NCI-H2196 treated with DMSO at 0.1 percent for 48 hours (cell line): Measurements from ENCODE around the gene TRAF6.
"Not testable (repeated sequence)": the region's sequence is repeated elsewhere in the genome, so short reads cannot be mapped to it uniquely, and the experiment has no call there.

Experiments used
- DNase-seq: peaks from one replicate; lab custom pipeline; 2025; ENCODE audit not compliant: unreplicated experiment; lab: John Stamatoyannopoulos, UW

The TRAF6 gene

DNA sequence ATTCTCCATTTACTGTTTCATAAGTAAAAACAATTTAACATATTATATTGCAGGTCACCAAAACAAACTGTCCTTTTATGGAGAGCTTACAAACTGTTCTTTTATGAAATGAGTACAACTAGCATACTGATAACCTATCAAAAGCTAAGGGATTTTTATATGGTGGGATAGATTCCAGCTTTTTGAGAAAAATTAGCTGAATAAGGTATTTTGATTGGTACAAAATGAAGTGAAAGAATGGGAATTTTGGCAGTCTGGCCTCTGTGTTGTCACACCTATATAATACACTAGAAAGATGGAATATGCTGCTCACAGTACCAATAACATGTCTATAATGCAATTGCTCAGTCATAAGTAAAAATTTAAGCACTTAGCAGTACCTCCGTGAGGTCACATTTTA lies 11.4 kb downstream of the TRAF6 start:
- DNase-seq: no peak

GRCh38 chr11:36493332-36493731 lies 16.7 kb downstream of the TRAF6 start:
- no peak for DNase-seq

- DNase-seq: peak; percentile 51
These were observed 17.3 kb downstream of the TRAF6 start for GRCh38 chr11:36492724-36493304.

- no peak for DNase-seq
These were observed 19.9 kb downstream of the TRAF6 start for GRCh38 chr11:36490026-36490806.

GRCh38 chr11:36488096-36488495 lies 22.0 kb downstream of the TRAF6 start:
- no peak for DNase-seq

DNA sequence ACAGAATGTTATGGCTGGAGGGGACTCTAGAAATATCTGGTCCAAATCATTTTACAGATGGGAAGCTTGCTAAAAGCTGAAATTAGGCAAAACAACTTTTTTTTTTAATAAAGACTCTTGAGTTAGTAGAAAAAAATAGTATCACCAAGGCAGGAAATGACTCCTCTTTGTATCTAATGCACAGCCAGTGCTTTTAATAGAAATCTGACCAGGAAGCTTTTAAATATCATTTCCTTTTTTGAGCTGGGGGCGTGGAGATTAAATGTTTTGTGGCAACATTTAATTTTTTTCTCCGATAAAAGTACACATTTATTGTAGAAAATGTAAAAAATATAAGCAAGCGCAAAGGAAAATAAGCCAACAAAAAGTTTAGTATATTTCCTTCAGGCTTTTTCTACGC lies 22.5 kb downstream of the TRAF6 start:
- no peak for DNase-seq

- no peak for DNase-seq
These were observed 24.6 kb downstream of the TRAF6 start for GRCh38 chr11:36485298-36486002.

DNA sequence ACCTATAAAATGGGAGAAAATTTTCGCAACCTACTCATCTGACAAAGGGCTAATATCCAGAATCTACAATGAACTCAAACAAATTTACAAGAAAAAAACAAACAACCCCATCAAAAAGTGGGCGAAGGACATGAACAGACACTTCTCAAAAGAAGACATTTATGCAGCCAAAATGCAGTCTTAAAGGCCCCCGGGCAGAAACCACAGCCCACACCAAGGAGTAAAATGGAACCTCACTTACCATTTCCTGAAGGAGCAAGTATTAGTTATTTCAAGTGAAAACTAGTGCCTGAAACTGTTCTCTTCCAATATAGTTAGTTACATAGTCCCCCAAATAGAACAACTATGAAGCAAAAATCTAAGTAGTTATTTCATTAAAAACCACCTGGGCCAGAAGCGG lies 27.0 kb downstream of the TRAF6 start:
- not testable (repeated sequence) for DNase-seq

DNA sequence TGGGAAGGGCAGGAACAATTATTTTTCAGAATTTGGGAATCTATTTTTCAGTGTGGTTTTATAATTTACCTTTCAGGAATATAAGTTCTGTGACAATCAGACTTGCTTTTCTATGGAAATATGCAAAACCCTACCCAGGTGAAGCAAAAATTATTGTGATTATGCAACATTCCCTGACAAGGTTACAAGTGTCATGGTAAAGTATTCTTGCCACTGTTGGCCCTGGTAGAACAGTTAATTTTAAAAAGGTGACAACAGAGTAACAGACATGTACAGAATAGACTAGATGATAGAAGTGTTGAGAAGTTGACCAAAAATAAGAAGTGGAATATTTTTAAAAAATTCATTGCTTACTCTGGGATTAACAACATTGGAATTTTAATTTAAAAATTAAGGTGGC lies 29.2 kb downstream of the TRAF6 start:
- DNase-seq: no peak

- peak; percentile 21 for DNase-seq
These were observed 31.3 kb downstream of the TRAF6 start for GRCh38 chr11:36478700-36479329.

GRCh38 chr11:36475192-36475591 lies 34.9 kb downstream of the TRAF6 start:
- no peak for DNase-seq

DNA sequence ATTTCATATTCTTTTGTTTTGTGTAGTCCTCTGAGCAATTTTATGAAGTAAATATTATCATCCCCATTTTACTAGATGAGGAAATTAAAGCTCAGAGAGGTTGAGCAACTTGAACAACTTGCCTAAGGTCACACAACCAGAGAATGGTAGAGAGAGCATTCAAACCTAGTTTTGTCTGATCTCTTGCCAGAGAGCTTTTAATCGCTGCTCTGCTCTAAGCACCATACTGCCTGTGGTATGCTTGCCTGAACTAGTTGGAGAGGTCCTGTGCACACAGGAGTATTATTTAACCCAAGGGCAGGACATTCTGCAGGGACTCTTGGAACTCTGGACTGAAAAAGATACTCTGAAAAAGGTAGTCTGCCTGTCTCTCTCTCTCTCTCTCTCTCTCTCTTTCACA lies 38.5 kb downstream of the TRAF6 start:
- no peak for DNase-seq

DNA sequence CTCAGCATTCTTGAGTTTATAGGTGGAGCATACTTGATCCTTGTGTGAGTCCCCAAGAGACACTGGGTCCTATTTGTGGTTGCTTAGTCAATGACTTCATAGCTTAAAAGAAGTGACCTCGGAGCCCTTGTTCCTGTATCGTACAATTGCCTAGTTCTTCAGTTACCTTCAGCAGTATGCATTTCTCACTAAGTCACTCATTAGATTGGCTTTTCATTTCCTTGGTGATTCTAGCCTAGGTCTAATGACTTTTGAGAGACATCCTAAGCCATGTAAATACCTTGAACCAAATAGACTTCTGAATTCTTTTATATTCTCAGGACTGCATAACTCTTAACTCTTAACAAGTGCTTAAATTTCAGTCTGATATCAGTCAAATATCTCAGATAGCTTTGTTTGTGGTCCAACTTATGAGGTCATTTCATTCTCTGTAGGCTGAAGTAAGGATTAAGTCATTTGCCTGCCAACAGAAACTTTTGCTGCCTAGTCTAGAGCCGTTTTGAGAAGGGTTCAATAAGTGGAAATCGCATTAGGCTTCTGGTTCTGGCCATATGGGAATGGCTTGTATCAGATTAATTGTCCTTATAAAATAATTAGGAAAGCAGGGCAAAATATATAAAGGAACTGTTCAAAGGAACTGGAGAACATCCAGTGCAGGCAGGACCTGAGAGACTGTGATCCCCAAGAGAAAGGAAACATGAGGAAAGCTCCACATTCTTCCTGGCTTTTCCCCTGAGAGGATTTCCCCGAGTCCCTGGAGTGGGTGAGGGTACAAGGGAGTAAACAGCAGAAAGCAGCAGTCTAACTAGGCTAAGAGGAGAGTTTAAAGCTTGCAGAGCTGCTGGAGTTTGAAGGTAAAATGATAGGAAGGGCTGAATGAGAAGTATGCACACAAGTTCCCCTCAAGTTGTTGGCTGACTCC lies 39.9 kb downstream of the TRAF6 start:
- no peak for DNase-seq

- DNase-seq: no peak
These were observed 41.0 kb downstream of the TRAF6 start for GRCh38 chr11:36469063-36469462.

DNA sequence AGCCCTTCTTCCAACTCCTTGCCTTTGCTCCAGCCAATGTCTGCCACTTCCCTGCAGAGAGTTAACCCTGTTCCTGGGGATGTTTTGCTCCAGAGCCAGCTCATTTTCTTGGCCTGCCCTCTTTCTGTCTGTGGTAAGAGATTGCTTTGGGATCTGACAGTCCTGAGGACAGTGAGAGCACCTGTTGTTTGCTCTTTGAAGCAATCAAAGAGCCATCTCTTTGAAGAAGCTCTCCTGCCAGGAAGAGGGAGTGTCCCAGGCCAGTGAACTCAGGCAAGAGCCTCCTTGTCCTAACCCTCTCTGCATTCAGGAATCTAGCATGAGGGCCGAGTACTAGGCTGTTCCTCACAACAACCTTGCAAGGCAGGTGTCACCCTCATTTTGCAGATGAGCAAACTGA lies 42.2 kb downstream of the TRAF6 start:
- DNase-seq: no peak

DNA sequence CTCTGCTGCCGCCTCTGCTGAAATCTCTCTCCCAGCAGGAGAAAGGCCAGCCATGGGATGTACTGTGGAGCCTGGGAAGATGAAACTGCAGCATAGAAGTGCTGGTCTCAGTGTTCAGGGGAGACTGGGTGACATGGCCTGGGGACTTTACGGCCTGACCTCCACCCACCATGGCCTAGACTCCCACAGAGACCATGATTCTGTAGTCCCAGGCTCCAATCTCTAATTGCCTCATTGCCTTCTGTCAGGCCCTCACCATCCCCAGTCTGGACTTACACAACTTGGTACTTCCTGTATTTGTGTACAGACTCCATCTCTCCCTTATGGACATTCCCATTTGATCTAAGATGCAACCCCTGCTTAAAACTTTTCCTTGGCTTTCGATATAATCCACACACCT lies 43.1 kb downstream of the TRAF6 start:
- DNase-seq: no peak

DNA sequence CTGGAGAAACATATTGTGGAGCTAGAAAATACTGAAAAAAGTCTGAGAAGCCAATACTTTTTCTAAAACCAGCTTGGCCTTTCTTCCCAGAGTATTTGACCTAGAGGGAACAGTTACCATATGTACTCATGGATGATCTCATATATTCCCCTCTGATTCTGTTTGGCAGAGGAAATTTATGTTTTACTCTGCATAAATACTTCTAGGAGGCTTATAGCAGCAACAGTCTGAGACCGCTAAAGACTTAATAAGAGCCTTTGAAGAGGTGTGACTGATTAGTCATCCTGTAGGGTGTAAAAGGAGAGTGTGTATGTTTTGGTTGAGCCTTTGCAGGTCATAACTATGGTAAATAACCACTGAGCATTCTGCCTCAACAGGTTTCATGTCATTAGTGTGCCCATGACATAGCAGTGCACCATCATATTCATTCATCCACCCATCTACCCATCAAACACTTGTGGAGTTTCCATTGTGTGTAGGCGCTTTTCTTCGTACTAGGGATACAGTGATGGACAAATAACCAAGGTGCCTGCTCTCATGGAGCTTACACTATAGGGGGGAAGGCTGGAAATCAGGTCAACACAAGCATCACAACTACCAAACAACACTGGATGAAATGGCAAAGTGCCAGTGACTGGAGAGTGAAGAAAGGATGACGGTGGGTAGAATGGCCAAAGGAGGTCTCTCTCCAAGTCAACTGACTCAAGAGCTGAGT lies 44.5 kb downstream of the TRAF6 start:
- no peak for DNase-seq

DNA sequence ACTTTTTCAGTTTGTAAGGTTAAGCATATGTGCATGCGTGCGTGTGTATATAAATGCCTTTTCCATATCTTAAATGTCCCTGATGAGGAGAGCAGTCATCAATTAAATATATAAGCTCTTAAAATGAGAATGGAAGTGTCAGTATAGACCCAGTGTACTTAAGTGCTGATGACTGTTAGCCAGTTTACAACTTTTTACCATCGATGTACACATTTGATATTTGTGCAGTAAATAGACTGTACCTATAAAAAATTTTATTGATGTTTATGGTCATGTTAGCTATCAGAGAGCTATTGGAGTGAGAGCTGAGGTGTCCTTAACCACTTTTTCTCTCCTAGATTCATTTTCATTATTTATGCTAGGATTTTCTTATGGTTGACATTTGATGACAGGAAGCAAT lies 45.4 kb downstream of the TRAF6 start:
- DNase-seq: no peak

- DNase-seq: no peak
These were observed 46.3 kb downstream of the TRAF6 start for GRCh38 chr11:36463781-36464180.

GRCh38 chr11:36462321-36462720 lies 47.8 kb downstream of the TRAF6 start:
- DNase-seq: no peak
